SK-N-SH (cell line): ENCODE results near the gene RPS6KA2. TPM values are rescaled to one million over a fixed set of nuclear protein-coding genes. Genes with fewer than 3 reads are reported as not detected.

Experiments
- CTCF ChIA-PET: fragments of 300-600, 350-600 bp; formaldehyde crosslinking; extraction: SDS; loops from one replicate; lab custom pipeline; 2021; lab: Yijun Ruan, JAX
- POLR2A ChIA-PET: fragments of 350-600 bp; sonication (Branson Sonifier 250); formaldehyde crosslinking; extraction: SDS; loops from one replicate; lab custom pipeline; 2020; ENCODE audit warnings: antibody characterized with exemption, inconsistent platforms; lab: Yijun Ruan, JAX
- DNase-seq: peaks from one replicate; pipeline ENCODE4 v3.0.0; 2012
- H2AFZ ChIP-seq: fragments of 200-600 bp; sonication (generic); 2 replicates; pipeline ENCODE4 v1.8.1; 2016; ENCODE audit warnings: antibody characterized with exemption, mild to moderate bottlenecking, low read depth
- H3F3A ChIP-seq: fragments of 200-600 bp; sonication (generic); replicated peaks from 2 replicates; pipeline ENCODE3; 2016; ENCODE audit warnings: antibody characterized with exemption, mild to moderate bottlenecking; ENCODE audit not compliant: insufficient read depth
- H3K27ac ChIP-seq, 2 experiments: fragments of 200-500 bp in 1 of 2; fragments of 200-600 bp in 1 of 2; sonication (Bioruptor generic) in 1 of 2; sonication (generic), shearing (Covaris generic) in 1 of 2; 2 replicates each; pipeline versions ENCODE4 v1.5.1 to v1.6.1; 2014 to 2016; ENCODE audit warnings: low read depth in 2 of 2, inconsistent platforms in 1 of 2, low read length in 1 of 2, mild to moderate bottlenecking in 1 of 2, mixed read lengths in 1 of 2
- H3K27me3 ChIP-seq: fragments of 200-600 bp; sonication (generic), shearing (Covaris generic); 2 replicates; pipeline ENCODE4 v1.6.1; 2016; ENCODE audit warnings: mixed run types; ENCODE audit not compliant: insufficient read depth
- H3K36me3 ChIP-seq, 2 experiments: fragments of 200-500 bp in 1 of 2; fragments of 200-600 bp in 1 of 2; sonication (Bioruptor generic) in 1 of 2; sonication (generic) in 1 of 2; replicated peaks in 1 of 2; 2 replicates each; pipeline versions ENCODE3 to v1.5.1; 2014 to 2016; ENCODE audit warnings: low read length in 1 of 2, mild to moderate bottlenecking in 1 of 2; ENCODE audit not compliant: insufficient read depth in 2 of 2, control insufficient read depth in 1 of 2
- H3K4me1 ChIP-seq, 2 experiments: fragments of 200-500 bp in 1 of 2; fragments of 200-600 bp in 1 of 2; sonication (Bioruptor generic) in 1 of 2; sonication (generic), shearing (Covaris generic) in 1 of 2; 2 replicates each; pipeline versions ENCODE4 v1.5.1 to v1.6.1; 2014 to 2016; ENCODE audit warnings: low read depth in 1 of 2, low read length in 1 of 2, mixed run types in 1 of 2; ENCODE audit not compliant: insufficient read depth in 2 of 2, control insufficient read depth in 1 of 2
- H3K4me2 ChIP-seq: fragments of 200-600 bp; sonication (generic), shearing (Covaris generic); 2 replicates; pipeline ENCODE4 v1.6.1; 2017; ENCODE audit warnings: mixed run types
- H3K4me3 ChIP-seq, 2 experiments: fragments of 200-500 bp in 1 of 2; fragments of 200-600 bp in 1 of 2; sonication (Bioruptor generic) in 1 of 2; sonication (generic), shearing (Covaris generic) in 1 of 2; 2 replicates each; pipeline versions ENCODE4 v1.5.1 to v1.8.1; 2014 to 2016; ENCODE audit warnings: low read depth in 2 of 2, inconsistent platforms in 1 of 2, low read length in 1 of 2, mild to moderate bottlenecking in 1 of 2, mixed read lengths in 1 of 2, moderate library complexity in 1 of 2
- H3K79me2 ChIP-seq: fragments of 200-600 bp; sonication (generic); 2 replicates; pipeline ENCODE4 v1.8.1; 2017; ENCODE audit warnings: mild to moderate bottlenecking; ENCODE audit not compliant: insufficient read depth
- H3K9ac ChIP-seq: fragments of 200-600 bp; sonication (generic); 2 replicates; pipeline ENCODE4 v1.6.1; 2017; ENCODE audit warnings: mixed run types
- H3K9me2 ChIP-seq: fragments of 200-600 bp; sonication (generic); 2 replicates; pipeline ENCODE4 v1.6.1; 2017; ENCODE audit warnings: mixed run types
- H3K9me3 ChIP-seq: fragments of 200-600 bp; sonication (generic); 2 replicates; pipeline ENCODE4 v1.6.1; 2017; ENCODE audit warnings: mixed run types, mild to moderate bottlenecking, moderate library complexity
- H4K20me1 ChIP-seq: fragments of 200-600 bp; sonication (generic); 2 replicates; pipeline ENCODE4 v1.6.1; 2017; ENCODE audit warnings: mild to moderate bottlenecking, mixed run types; ENCODE audit not compliant: insufficient read depth
- EP300 ChIP-seq, 2 experiments: IDR thresholded peaks; 2 replicates each; pipeline versions ENCODE4 v1.4.0 to v1.6.1; 2012; ENCODE audit warnings: borderline replicate concordance in 1 of 2, low read depth in 1 of 2, low read length in 1 of 2
- EZH2phosphoT487 ChIP-seq: fragments of 200-600 bp; sonication (generic); IDR thresholded peaks from 2 replicates; pipeline ENCODE4 v1.6.1; 2017; ENCODE audit warnings: low read depth, mixed run types, mild to moderate bottlenecking, antibody characterized with exemption, moderate library complexity, borderline replicate concordance
- FOSL2 ChIP-seq: IDR thresholded peaks from 2 replicates; pipeline ENCODE4 v1.4.0; 2012; ENCODE audit warnings: low read depth, mild to moderate bottlenecking, moderate library complexity, borderline replicate concordance
- FOXJ3 ChIP-seq: sonication (generic); formaldehyde crosslinking; IDR thresholded peaks from 2 replicates; pipeline ENCODE4 v1.5.1; 2020; ENCODE audit warnings: mild to moderate bottlenecking, missing genetic modification reagents
- FOXM1 ChIP-seq: IDR thresholded peaks from 2 replicates; pipeline ENCODE4 v1.4.0; 2012; ENCODE audit warnings: low read depth, mild to moderate bottlenecking
- GABPA ChIP-seq: IDR thresholded peaks from 2 replicates; pipeline ENCODE4 v1.4.0; 2012; ENCODE audit warnings: low read depth, mild to moderate bottlenecking
- GATA2 ChIP-seq: sonication (generic); formaldehyde crosslinking; IDR thresholded peaks from 2 replicates; pipeline ENCODE4 v1.5.0; 2020; ENCODE audit warnings: mild to moderate bottlenecking, missing genetic modification reagents
- MEF2A ChIP-seq: IDR thresholded peaks from 2 replicates; pipeline ENCODE4 v1.4.0; 2012; ENCODE audit warnings: low read depth, borderline replicate concordance
- MXI1 ChIP-seq: IDR thresholded peaks from 2 replicates; pipeline ENCODE4 v1.6.1; 2012; ENCODE audit warnings: mild to moderate bottlenecking, low read depth, low read length, improper control_type of control experiment
- NFIC ChIP-seq: IDR thresholded peaks from 2 replicates; pipeline ENCODE4 v1.4.0; 2012; ENCODE audit warnings: borderline replicate concordance
- POLR2AphosphoS5 ChIP-seq: IDR thresholded peaks from 2 replicates; pipeline ENCODE4 v1.6.1; 2012; ENCODE audit warnings: low read depth, low read length
- RAD21 ChIP-seq: IDR thresholded peaks from 2 replicates; pipeline ENCODE4 v1.6.1; 2012; ENCODE audit warnings: mild to moderate bottlenecking, low read length
- RCOR1 ChIP-seq: fragments of 150-350 bp; IDR thresholded peaks from 2 replicates; pipeline ENCODE4 v1.6.1; 2017; ENCODE audit warnings: antibody characterized with exemption, low read length
- RFX5 ChIP-seq: IDR thresholded peaks from 2 replicates; pipeline ENCODE4 v1.6.1; 2012; ENCODE audit warnings: mild to moderate bottlenecking, improper control_type of control experiment, low read length
- TAF1 ChIP-seq: IDR thresholded peaks from 2 replicates; pipeline ENCODE4 v1.6.1; 2012; ENCODE audit warnings: low read depth, mild to moderate bottlenecking, low read length, moderate library complexity, borderline replicate concordance
- TCF12 ChIP-seq: IDR thresholded peaks from 2 replicates; pipeline ENCODE4 v1.4.0; 2012
- USF1 ChIP-seq: IDR thresholded peaks from 2 replicates; pipeline ENCODE4 v1.4.0; 2012; ENCODE audit warnings: low read depth, borderline replicate concordance
- ZBTB33 ChIP-seq: IDR thresholded peaks from 2 replicates; pipeline ENCODE4 v1.4.0; 2012; ENCODE audit warnings: low read depth, borderline replicate concordance
- WGBS: methylation state at CpG from one replicate; pipeline ENCODE4 v1.1.6; 2017; ENCODE audit warnings: low lambda C conversion rate; 5-methylcytosine and 5-hydroxymethylcytosine counted together
- polyA plus RNA-seq, 3 experiments: library from polyadenylated mRNA; depleted of rRNA; stranded (reverse); fragments of >200 nt; gene quantifications; 2 replicates each; pipeline ENCODE4 v1.2.3, GENCODE V29; 2012

The RPS6KA2 gene
- polyA plus RNA-seq, 1 of the 3 experiments (the other 2 are of a cell fraction), result 59.5 TPM

GRCh38 chr6:166527849-166528248 is 99.2 kb downstream of the RPS6KA2 start (continued):
- TF ChIP-seq RCOR1 (no peak), RAD21 (no peak)

GRCh38 chr6:166526937-166527336 is 100.1 kb downstream of the RPS6KA2 start:
- H3K4me2 ChIP-seq, result no peak overlapping the region
- H3K27me3 ChIP-seq, result no peaks in the 10 kb centered on the region
- POLR2A ChIA-PET, result no interaction called here
- H3K79me2 ChIP-seq, result no peaks in the 10 kb centered on the region
- H3K36me3 ChIP-seq, result peaks cover 28 to 75% of the 10 kb centered on the region in 2 experiments
- 91% methylated on average over 10 of the region's 10 CpGs for WGBS
- no peak overlapping the region for H3K4me3 ChIP-seq
- no peaks in the 10 kb centered on the region; a peak in 1 of 4 replicates for H3K4me1 ChIP-seq
- H3K27ac ChIP-seq, result no peak overlapping the region
- TF ChIP-seq FOXJ3 (no peak), TAF1 (no peak), MXI1 (no peak), GATA2 (CRISPR knock-in tag) (no peak), ZBTB33 (no peak), TCF12 (no peak), EZH2phosphoT487 (no peak), FOSL2 (no peak), POLR2AphosphoS5 (no peak), EP300 (IDR thresholded peaks at IDR 0.05; ENCODE audit: borderline replicate concordance in 1 of 2, low read depth in 1 of 2, low read length in 1 of 2) (no peak), GABPA (no peak), MEF2A (no peak), NFIC (no peak), FOXM1 (no peak), USF1 (no peak), RFX5 (no peak)
- H2AFZ ChIP-seq, result no peak overlapping the region
- H3K9me3 ChIP-seq, result no peaks in the 10 kb centered on the region
- no peak overlapping the region for H3K9ac ChIP-seq
- no peak for DNase-seq
- H3K9me2 ChIP-seq, result no peaks in the 10 kb centered on the region
- CTCF ChIA-PET, result interaction anchor here (1.1 kb wide), 1 partner anchor 8 kb away, joined by 3 read pairs; no protein-coding TSS in a partner anchor
- no peaks in the 10 kb centered on the region for H3F3A ChIP-seq
- H4K20me1 ChIP-seq, result no peaks in the 10 kb centered on the region
